CD4-positive, alpha-beta memory T cell (primary cell): ENCODE data around the gene APEX1. TPM values are rescaled to one million over a fixed set of nuclear protein-coding genes. Genes with fewer than 3 reads are reported as not detected.

Source experiments
- CTCF ChIA-PET: fragments of 350-600 bp; sonication (Branson Sonifier 250); formaldehyde crosslinking; loops from one replicate; lab custom pipeline; 2021; ENCODE audit warnings: inconsistent platforms; ENCODE audit not compliant: partially characterized antibody; lab: Charles Lee
- POLR2A ChIA-PET: fragments of 350-600 bp; sonication (Branson Sonifier 250); formaldehyde crosslinking; loops from one replicate; lab custom pipeline; 2021; ENCODE audit not compliant: partially characterized antibody; lab: Charles Lee
- DNase-seq, 5 donors: peaks; one replicate each; pipeline versions ENCODE4 v3.0.0 to v3.0.0-alpha.2; 2020 to 2022; ENCODE audit warnings: mixed read lengths in 1 of 5
- H3K27ac ChIP-seq: one replicate; pipeline ENCODE4 v1.7.0; 2013; ENCODE audit warnings: low read depth, low read length
- H3K27me3 ChIP-seq: 2 replicates; pipeline ENCODE4 v1.7.0; 2013; ENCODE audit warnings: mild to moderate bottlenecking, low read length, moderate library complexity; ENCODE audit not compliant: insufficient read depth
- H3K36me3 ChIP-seq: 2 replicates; pipeline ENCODE4 v1.7.0; 2013; ENCODE audit warnings: mild to moderate bottlenecking, low read length, moderate library complexity; ENCODE audit not compliant: insufficient read depth
- H3K4me1 ChIP-seq: 2 replicates; pipeline ENCODE4 v1.7.0; 2013; ENCODE audit warnings: mild to moderate bottlenecking, low read length, moderate library complexity; ENCODE audit not compliant: insufficient read depth
- H3K4me3 ChIP-seq, 2 donors: one replicate each; pipeline ENCODE4 v1.7.0; 2013; ENCODE audit warnings: low read length in 2 of 2, mild to moderate bottlenecking in 1 of 2
- H3K9me3 ChIP-seq, 2 donors: one replicate each; pipeline ENCODE4 v1.7.0; 2013; ENCODE audit warnings: low read length in 2 of 2, control low read depth in 1 of 2; ENCODE audit not compliant: control insufficient read depth in 1 of 2
- H3K27ac Mint-ChIP-seq, 7 donors: one replicate each; pipeline ENCODE4 v1.8.0; 2020 to 2021; ENCODE audit warnings: mixed read lengths in 7 of 7, mild to moderate bottlenecking in 6 of 7, inconsistent platforms in 3 of 7, moderate library complexity in 3 of 7
- H3K27me3 Mint-ChIP-seq, 2 donors: one replicate each; pipeline ENCODE4 v1.8.0; 2020 to 2021; ENCODE audit warnings: mixed read lengths in 2 of 2
- H3K36me3 Mint-ChIP-seq, 2 donors: one replicate each; pipeline ENCODE4 v1.8.0; 2020 to 2021; ENCODE audit warnings: mixed read lengths in 2 of 2, inconsistent platforms in 1 of 2, mild to moderate bottlenecking in 1 of 2
- H3K4me1 Mint-ChIP-seq, 4 donors: one replicate each; pipeline ENCODE4 v1.8.0; 2020 to 2021; ENCODE audit warnings: mixed read lengths in 4 of 4, mild to moderate bottlenecking in 1 of 4
- H3K4me3 Mint-ChIP-seq, 8 donors: one replicate each; pipeline ENCODE4 v1.8.0; 2020 to 2021; ENCODE audit warnings: mixed read lengths in 8 of 8, mild to moderate bottlenecking in 7 of 8, moderate library complexity in 6 of 8, inconsistent platforms in 3 of 8
- H3K9me3 Mint-ChIP-seq, 8 donors: one replicate each; pipeline ENCODE4 v1.8.0; 2020 to 2021; ENCODE audit warnings: mixed read lengths in 8 of 8, mild to moderate bottlenecking in 5 of 8, inconsistent platforms in 3 of 8, moderate library complexity in 1 of 8
- intact Hi-C: fragments of 100-400 bp; cut with micrococcal nuclease; formaldehyde crosslinking; loops from one replicate; pipeline ENCODE4 v1.15.1; 2023
- polyA plus RNA-seq, 2 donors: library from polyadenylated mRNA; unstranded; fragments of 300-500 nt; fragmentation: Illumina TruSeq; gene quantifications; one replicate each; pipeline ENCODE4 v1.2.3, GENCODE V29; 2021
- total RNA-seq, 2 experiments: library from RNA; stranded (reverse); gene quantifications; one replicate each; pipeline ENCODE4 v1.2.3, GENCODE V29; 2021

APEX1 gene
- total and polyA plus RNA-seq, 4 experiments from 2014 or later = 102 to 144 (median 122) TPM

GRCh38 chr14:20415782-20416206, 39.2 kb upstream of the APEX1 start:
- peak overlapping the region in 3 of 8 donors; percentile 14 to 63 (median 26) for H3K4me3 Mint-ChIP-seq
- no peaks in the 10 kb centered on the region for H3K27me3 Mint-ChIP-seq
- H3K9me3 Mint-ChIP-seq = no peaks in the 10 kb centered on the region
- Histone ChIP-seq H3K4me1 (peaks cover 36% of the 10 kb centered on the region), H3K27me3 (no peaks in the 10 kb centered on the region), H3K4me3 (no peak overlapping the region), H3K36me3 (no peaks in the 10 kb centered on the region), H3K9me3 (no peaks in the 10 kb centered on the region), H3K27ac (no peak overlapping the region)
- DNase-seq = peak; percentile 50 to 59 (median 56)
- POLR2A ChIA-PET = interaction anchor here (0.8 to 4.4 kb wide), 10 partner anchors 9 to 265 kb away, joined by 3 to 34 read pairs (median 5); partner anchors contain the start of genes APEX1, OSGEP, PARP2 and PIP4P1
- intact Hi-C loops = loop anchor here (1.0 to 2.0 kb wide), 3 partner anchors 88 to 194 kb away; no protein-coding TSS in a partner anchor
- H3K36me3 Mint-ChIP-seq = peaks cover 0 to 8% of the 10 kb centered on the region in 2 donors
- H3K4me1 Mint-ChIP-seq = peaks cover 22 to 39% (median 30%) of the 10 kb centered on the region in 4 donors
- peak overlapping the region in 5 of 7 donors; percentile 11 to 68 (median 19) for H3K27ac Mint-ChIP-seq
- CTCF ChIA-PET = interaction anchor here (0.7 to 3.9 kb wide), 44 partner anchors 8 to 365 kb away, joined by 3 to 68 read pairs (median 6); partner anchors contain the start of genes APEX1, OSGEP, PARP2 and PIP4P1

DNA sequence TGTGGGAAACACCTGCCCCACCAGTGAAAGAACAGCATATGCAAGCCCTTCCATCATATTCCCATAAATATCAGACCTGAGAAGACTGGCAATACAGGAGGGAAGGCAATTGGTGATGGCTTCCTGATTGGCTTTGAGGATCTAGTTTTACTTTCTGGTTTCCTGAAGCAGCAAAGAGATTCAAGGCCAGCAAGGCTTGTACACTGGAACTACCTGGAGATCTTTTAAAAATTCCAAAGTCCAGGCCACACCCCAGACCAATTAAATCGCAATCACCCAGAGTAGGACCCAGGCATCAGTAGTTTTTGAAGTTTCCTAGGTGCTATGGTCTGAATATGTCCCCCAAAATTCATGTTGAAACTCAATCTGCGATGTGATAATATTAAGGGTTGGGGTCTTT, 38.8 kb upstream of the APEX1 start:
- H3K4me3 ChIP-seq = no peak overlapping the region
- H3K9me3 Mint-ChIP-seq = no peaks in the 10 kb centered on the region
- no peaks in the 10 kb centered on the region for H3K9me3 ChIP-seq
- no peak for DNase-seq
- CTCF ChIA-PET = interaction anchor here (0.7 to 3.9 kb wide), 40 partner anchors 8 to 247 kb away, joined by 3 to 68 read pairs (median 7); partner anchors contain the start of genes APEX1, OSGEP, PARP2 and PIP4P1
- no peak overlapping the region for H3K27ac ChIP-seq
- H3K27ac Mint-ChIP-seq = peak overlapping the region in 3 of 7 donors; percentile 19 to 68 (median 43)
- H3K27me3 Mint-ChIP-seq = no peaks in the 10 kb centered on the region
- peaks cover 31% of the 10 kb centered on the region for H3K4me1 ChIP-seq
- H3K36me3 Mint-ChIP-seq = peaks cover 0 to 8% of the 10 kb centered on the region in 2 donors
- intact Hi-C loops = no loop called here
- POLR2A ChIA-PET = interaction anchor here (0.8 to 4.4 kb wide), 6 partner anchors 9 to 194 kb away, joined by 3 to 33 read pairs (median 5); partner anchors contain the start of genes APEX1, OSGEP and PIP4P1
- H3K36me3 ChIP-seq = no peaks in the 10 kb centered on the region
- H3K27me3 ChIP-seq = no peaks in the 10 kb centered on the region
- H3K4me1 Mint-ChIP-seq = peaks cover 19 to 35% (median 27%) of the 10 kb centered on the region in 4 donors
- no peak overlapping the region for H3K4me3 Mint-ChIP-seq

- no peaks in the 10 kb centered on the region for H3K27me3 ChIP-seq
- ChIA-PET CTCF (interaction anchor here (0.7 to 2.5 kb wide), 9 partner anchors 12 to 196 kb away, joined by 3 to 10 read pairs (median 3); no protein-coding TSS in a partner anchor), POLR2A (no interaction called here)
- H3K9me3 ChIP-seq = no peaks in the 10 kb centered on the region
- H3K36me3 Mint-ChIP-seq = peaks cover 0 to 3% of the 10 kb centered on the region in 2 donors
- intact Hi-C loops = no loop called here
- H3K9me3 Mint-ChIP-seq = no peaks in the 10 kb centered on the region
- H3K27ac ChIP-seq = no peak overlapping the region
- H3K27ac Mint-ChIP-seq = peak overlapping the region in 1 of 7 donors; percentile 13
- peaks cover 10 to 25% (median 18%) of the 10 kb centered on the region in 4 donors for H3K4me1 Mint-ChIP-seq
- H3K4me1 ChIP-seq = peaks cover 19% of the 10 kb centered on the region
- no peaks in the 10 kb centered on the region for H3K36me3 ChIP-seq
- no peaks in the 10 kb centered on the region for H3K27me3 Mint-ChIP-seq
- no peak for DNase-seq
- H3K4me3 Mint-ChIP-seq = no peak overlapping the region
- no peak overlapping the region for H3K4me3 ChIP-seq
Observed at GRCh38 chr14:20417250-20418186, 37.5 kb upstream of the APEX1 start.

- Mint-ChIP-seq H3K4me3 (peak overlapping the region in 1 of 8 donors; percentile 12), H3K4me1 (peaks cover 9 to 21% (median 13%) of the 10 kb centered on the region in 4 donors), H3K36me3 (peaks cover 0 to 3% of the 10 kb centered on the region in 2 donors), H3K27me3 (peaks cover 0 to 1% of the 10 kb centered on the region in 2 donors), H3K27ac (no peak overlapping the region), H3K9me3 (no peaks in the 10 kb centered on the region)
- CTCF ChIA-PET = interaction anchor here (1.4 to 2.5 kb wide), 2 partner anchors 72 to 91 kb away, joined by 3 to 10 read pairs; no protein-coding TSS in a partner anchor
- Histone ChIP-seq H3K4me3 (no peak overlapping the region), H3K9me3 (no peaks in the 10 kb centered on the region), H3K27me3 (no peaks in the 10 kb centered on the region), H3K27ac (no peak overlapping the region), H3K4me1 (peaks cover 19% of the 10 kb centered on the region), H3K36me3 (no peaks in the 10 kb centered on the region)
- no peak for DNase-seq
- POLR2A ChIA-PET = no interaction called here
- intact Hi-C loops = no loop called here
Observed at GRCh38 chr14:20418501-20418909, 36.5 kb upstream of the APEX1 start.

DNA sequence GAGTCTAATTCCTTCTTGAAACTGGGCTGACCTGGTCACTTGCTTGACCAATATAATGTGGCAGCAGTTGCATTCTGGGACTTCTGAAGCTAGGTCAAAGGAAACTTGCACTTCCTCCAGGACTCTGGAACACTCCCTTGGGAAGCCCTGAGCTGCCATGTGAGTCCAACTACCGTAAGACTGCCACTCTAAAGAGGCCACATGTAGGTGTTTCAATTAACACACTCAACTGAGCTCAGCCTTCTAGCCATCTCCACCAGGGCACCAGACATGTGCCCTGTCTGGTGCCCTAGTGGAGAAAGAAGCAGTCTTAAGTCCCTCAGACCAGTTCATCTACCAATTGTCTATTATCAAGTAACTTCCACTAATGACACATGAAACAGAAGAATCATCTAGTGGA, 35.6 kb upstream of the APEX1 start:
- H3K4me1 Mint-ChIP-seq = peaks cover 3 to 14% (median 6%) of the 10 kb centered on the region in 4 donors
- Histone ChIP-seq H3K9me3 (no peaks in the 10 kb centered on the region), H3K36me3 (no peaks in the 10 kb centered on the region), H3K27ac (no peak overlapping the region), H3K27me3 (no peaks in the 10 kb centered on the region), H3K4me1 (peaks cover 10% of the 10 kb centered on the region), H3K4me3 (no peak overlapping the region)
- H3K9me3 Mint-ChIP-seq = no peaks in the 10 kb centered on the region
- intact Hi-C loops = no loop called here
- H3K36me3 Mint-ChIP-seq = no peaks in the 10 kb centered on the region
- ChIA-PET POLR2A (no interaction called here), CTCF (no interaction called here)
- H3K4me3 Mint-ChIP-seq = no peak overlapping the region
- DNase-seq = no peak
- H3K27me3 Mint-ChIP-seq = peaks cover 0 to 1% of the 10 kb centered on the region in 2 donors
- no peak overlapping the region for H3K27ac Mint-ChIP-seq

GRCh38 chr14:20421267-20421666, 33.8 kb upstream of the APEX1 start:
- no peak overlapping the region for H3K27ac Mint-ChIP-seq
- peaks cover 1 to 2% of the 10 kb centered on the region in 2 donors for H3K27me3 Mint-ChIP-seq
- H3K4me3 Mint-ChIP-seq = no peak overlapping the region
- DNase-seq = no peak
- Histone ChIP-seq H3K4me3 (no peak overlapping the region), H3K9me3 (no peaks in the 10 kb centered on the region), H3K36me3 (no peaks in the 10 kb centered on the region), H3K27me3 (no peaks in the 10 kb centered on the region), H3K4me1 (peaks cover under 1% of the 10 kb centered on the region), H3K27ac (no peak overlapping the region)
- no peaks in the 10 kb centered on the region for H3K9me3 Mint-ChIP-seq
- H3K36me3 Mint-ChIP-seq = no peaks in the 10 kb centered on the region
- intact Hi-C loops = no loop called here
- peaks cover 0 to 1% (median 0%) of the 10 kb centered on the region in 4 donors for H3K4me1 Mint-ChIP-seq
- ChIA-PET POLR2A (interaction anchor here (1.1 kb wide), 1 partner anchor 34 kb away, joined by 3 read pairs; the partner anchor contains the start of genes APEX1 and OSGEP), CTCF (interaction anchor here (1.3 to 2.1 kb wide), 3 partner anchors 93 to 159 kb away, joined by 3 to 6 read pairs (median 5); no protein-coding TSS in a partner anchor)
